Measurements from ENCODE around the gene HSD17B13. TPM values are rescaled to one million over a fixed set of nuclear protein-coding genes. Genes with fewer than 3 reads are reported as not detected.

Gene HSD17B13
- total and polyA plus RNA-seq, 2 of the 13 experiments (the other 11 are each of a cell fraction or from before 2014, with no cell fraction given), result 0.04 to 0.15 TPM

DNA sequence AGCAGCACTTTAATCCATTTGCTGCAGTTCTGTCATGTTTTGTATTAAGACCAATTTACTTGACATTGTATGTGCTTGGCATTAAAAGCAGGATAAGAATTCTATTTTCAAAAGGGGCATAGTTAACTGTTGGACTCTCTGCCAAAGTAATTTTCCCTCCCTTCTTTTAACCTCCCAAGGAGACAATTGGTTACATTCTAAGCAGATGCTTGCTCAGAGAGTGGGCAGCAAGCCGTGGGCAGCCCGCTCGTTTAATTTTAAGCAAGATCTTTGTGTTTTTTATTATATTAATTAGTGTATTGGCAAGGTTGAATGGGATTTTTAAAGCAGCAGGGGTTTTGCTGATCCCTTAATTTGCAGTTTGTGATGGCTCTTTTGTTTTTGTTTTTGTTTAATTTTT is 65.2 kb downstream of the HSD17B13 start:
- BruUV-seq (replicated peaks), result no TSS peak
- no peaks in the 10 kb centered on the region; a peak in 1 of 5 replicates for H3K27me3 ChIP-seq (ENCODE audit: control insufficient read depth in 1 of 2, insufficient read depth in 2 of 2, low read length in 2 of 2)
- no peaks in the 10 kb centered on the region for H3K4me1 ChIP-seq (ENCODE audit: insufficient read depth, low read length)
- intact Hi-C loops (cut with micrococcal nuclease; ENCODE audit: unreplicated experiment) (no loop called here), in situ Hi-C loops (cut with HindIII; ENCODE audit: extremely low pct_ligation_motif_present, low pct_unique_long_range_greater_than_20kb) (loop anchor here (25.0 kb wide), 1 partner anchor 580 kb away; the partner anchor contains the start of gene MEPE)
- FAIRE-seq (no peak), DNase-seq (ENCODE audit: low spot score) (no peak), ATAC-seq (no peak)
- no peak overlapping the region for H3K9ac ChIP-seq (ENCODE audit: insufficient read depth, low read depth, low read length)
- no peaks in the 10 kb centered on the region for H4K20me1 ChIP-seq (ENCODE audit: insufficient read depth, low read length)
- H3K4me3 ChIP-seq (replicated peaks in 1 of 3; ENCODE audit: insufficient read depth in 1 of 3, low read depth in 2 of 3, low read length in 3 of 3), result no peak overlapping the region
- WGBS (ENCODE audit: low lambda C conversion rate), result 3% methylated on average over 3 of the region's 3 CpGs
- no peaks in the 10 kb centered on the region for H3K79me2 ChIP-seq (ENCODE audit: insufficient read depth, low read length)
- no peak overlapping the region for H3K4me2 ChIP-seq (ENCODE audit: low read depth, low read length)
- no peak overlapping the region for H3K27ac ChIP-seq (ENCODE audit: extremely low read length, insufficient read depth, low read length)
- peaks cover under 1% of the 10 kb centered on the region; the same call in 1 of the 2 replicates for H3K9me3 ChIP-seq (ENCODE audit: low read length)
- ChIA-PET POLR2A (no interaction called here), CTCF (ENCODE audit: low intra/inter-chr PET ratio, low total read pairs) (no interaction called here)
- no peak overlapping the region for H2AFZ ChIP-seq (ENCODE audit: low read length)
- H3K36me3 ChIP-seq (replicated peaks in 1 of 2; ENCODE audit: control insufficient read depth in 1 of 2, insufficient read depth in 2 of 2, low read length in 2 of 2), result no peaks in the 10 kb centered on the region
- TF ChIP-seq YEATS4 (CRISPR knock-in tag; IDR thresholded peaks at IDR 0.05; ENCODE audit: borderline replicate concordance) (no peak), SALL2 (CRISPR knock-in tag; IDR thresholded peaks at IDR 0.05) (no peak), ZNF776 (CRISPR knock-in tag; IDR thresholded peaks at IDR 0.05) (no peak), POGZ (CRISPR knock-in tag; IDR thresholded peaks at IDR 0.05) (no peak), KLF11 (CRISPR knock-in tag; IDR thresholded peaks at IDR 0.05) (no peak), SATB2 (CRISPR knock-in tag; IDR thresholded peaks at IDR 0.05) (no peak), ZFYVE20 (CRISPR knock-in tag; IDR thresholded peaks at IDR 0.05; ENCODE audit: borderline replicate concordance, low read depth) (no peak), ZFP36L1 (CRISPR knock-in tag; IDR thresholded peaks at IDR 0.05) (no peak), ZNF382 (CRISPR knock-in tag; IDR thresholded peaks at IDR 0.05; ENCODE audit: borderline replicate concordance) (no peak), ZNF3 (CRISPR knock-in tag; IDR thresholded peaks at IDR 0.05) (no peak), FOXA3 (CRISPR knock-in tag; IDR thresholded peaks at IDR 0.05) (no peak)
- TF ChIP-seq, protein P1, sequence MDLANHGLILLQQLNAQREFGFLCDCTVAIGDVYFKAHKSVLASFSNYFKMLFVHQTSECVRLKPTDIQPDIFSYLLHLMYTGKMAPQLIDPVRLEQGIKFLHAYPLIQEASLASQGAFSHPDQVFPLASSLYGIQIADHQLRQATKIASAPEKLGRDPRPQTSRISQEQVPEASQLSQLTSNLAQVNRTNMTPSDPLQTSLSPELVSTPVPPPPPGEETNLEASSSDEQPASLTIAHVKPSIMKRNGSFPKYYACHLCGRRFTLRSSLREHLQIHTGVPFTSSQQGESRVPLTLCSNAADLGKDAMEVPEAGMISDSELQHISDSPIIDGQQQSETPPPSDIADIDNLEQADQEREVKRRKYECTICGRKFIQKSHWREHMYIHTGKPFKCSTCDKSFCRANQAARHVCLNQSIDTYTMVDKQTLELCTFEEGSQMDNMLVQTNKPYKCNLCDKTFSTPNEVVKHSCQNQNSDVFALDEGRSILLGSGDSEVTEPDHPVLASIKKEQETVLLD (CRISPR knock-in tag; IDR thresholded peaks at IDR 0.05; ENCODE audit: low read depth), result no peak
- TF ChIP-seq, protein P2, sequence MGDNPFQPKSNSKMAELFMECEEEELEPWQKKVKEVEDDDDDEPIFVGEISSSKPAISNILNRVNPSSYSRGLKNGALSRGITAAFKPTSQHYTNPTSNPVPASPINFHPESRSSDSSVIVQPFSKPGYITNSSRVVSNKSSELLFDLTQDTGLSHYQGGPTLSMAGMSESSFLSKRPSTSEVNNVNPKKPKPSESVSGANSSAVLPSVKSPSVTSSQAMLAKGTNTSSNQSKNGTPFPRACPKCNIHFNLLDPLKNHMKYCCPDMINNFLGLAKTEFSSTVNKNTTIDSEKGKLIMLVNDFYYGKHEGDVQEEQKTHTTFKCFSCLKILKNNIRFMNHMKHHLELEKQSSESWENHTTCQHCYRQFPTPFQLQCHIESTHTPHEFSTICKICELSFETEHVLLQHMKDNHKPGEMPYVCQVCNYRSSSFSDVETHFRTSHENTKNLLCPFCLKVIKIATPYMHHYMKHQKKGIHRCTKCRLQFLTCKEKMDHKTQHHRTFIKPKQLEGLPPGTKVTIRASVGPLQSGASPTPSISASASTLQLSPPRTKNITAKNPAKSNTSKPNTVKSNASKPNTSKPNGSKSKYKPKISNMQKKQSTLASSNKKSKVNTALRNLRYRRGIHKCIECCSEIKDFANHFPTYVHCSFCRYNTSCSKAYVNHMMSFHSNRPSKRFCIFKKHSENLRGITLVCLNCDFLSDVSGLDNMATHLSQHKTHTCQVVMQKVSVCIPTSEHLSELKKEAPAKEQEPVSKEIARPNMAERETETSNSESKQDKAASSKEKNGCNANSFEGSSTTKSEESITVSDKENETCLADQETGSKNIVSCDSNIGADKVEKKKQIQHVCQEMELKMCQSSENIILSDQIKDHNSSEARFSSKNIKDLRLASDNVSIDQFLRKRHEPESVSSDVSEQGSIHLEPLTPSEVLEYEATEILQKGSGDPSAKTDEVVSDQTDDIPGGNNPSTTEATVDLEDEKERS (CRISPR knock-in tag; IDR thresholded peaks at IDR 0.05), result no peak
- TF ChIP-seq, protein P3, sequence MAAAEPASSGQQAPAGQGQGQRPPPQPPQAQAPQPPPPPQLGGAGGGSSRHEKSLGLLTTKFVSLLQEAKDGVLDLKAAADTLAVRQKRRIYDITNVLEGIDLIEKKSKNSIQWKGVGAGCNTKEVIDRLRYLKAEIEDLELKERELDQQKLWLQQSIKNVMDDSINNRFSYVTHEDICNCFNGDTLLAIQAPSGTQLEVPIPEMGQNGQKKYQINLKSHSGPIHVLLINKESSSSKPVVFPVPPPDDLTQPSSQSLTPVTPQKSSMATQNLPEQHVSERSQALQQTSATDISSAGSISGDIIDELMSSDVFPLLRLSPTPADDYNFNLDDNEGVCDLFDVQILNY (CRISPR knock-in tag; conservative IDR thresholded peaks at IDR 0.05), result no peak
- TF ChIP-seq, protein P4, sequence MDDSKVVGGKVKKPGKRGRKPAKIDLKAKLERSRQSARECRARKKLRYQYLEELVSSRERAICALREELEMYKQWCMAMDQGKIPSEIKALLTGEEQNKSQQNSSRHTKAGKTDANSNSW (CRISPR knock-in tag; IDR thresholded peaks at IDR 0.05; ENCODE audit: borderline replicate concordance), result no peak
- TF ChIP-seq, protein P5, sequence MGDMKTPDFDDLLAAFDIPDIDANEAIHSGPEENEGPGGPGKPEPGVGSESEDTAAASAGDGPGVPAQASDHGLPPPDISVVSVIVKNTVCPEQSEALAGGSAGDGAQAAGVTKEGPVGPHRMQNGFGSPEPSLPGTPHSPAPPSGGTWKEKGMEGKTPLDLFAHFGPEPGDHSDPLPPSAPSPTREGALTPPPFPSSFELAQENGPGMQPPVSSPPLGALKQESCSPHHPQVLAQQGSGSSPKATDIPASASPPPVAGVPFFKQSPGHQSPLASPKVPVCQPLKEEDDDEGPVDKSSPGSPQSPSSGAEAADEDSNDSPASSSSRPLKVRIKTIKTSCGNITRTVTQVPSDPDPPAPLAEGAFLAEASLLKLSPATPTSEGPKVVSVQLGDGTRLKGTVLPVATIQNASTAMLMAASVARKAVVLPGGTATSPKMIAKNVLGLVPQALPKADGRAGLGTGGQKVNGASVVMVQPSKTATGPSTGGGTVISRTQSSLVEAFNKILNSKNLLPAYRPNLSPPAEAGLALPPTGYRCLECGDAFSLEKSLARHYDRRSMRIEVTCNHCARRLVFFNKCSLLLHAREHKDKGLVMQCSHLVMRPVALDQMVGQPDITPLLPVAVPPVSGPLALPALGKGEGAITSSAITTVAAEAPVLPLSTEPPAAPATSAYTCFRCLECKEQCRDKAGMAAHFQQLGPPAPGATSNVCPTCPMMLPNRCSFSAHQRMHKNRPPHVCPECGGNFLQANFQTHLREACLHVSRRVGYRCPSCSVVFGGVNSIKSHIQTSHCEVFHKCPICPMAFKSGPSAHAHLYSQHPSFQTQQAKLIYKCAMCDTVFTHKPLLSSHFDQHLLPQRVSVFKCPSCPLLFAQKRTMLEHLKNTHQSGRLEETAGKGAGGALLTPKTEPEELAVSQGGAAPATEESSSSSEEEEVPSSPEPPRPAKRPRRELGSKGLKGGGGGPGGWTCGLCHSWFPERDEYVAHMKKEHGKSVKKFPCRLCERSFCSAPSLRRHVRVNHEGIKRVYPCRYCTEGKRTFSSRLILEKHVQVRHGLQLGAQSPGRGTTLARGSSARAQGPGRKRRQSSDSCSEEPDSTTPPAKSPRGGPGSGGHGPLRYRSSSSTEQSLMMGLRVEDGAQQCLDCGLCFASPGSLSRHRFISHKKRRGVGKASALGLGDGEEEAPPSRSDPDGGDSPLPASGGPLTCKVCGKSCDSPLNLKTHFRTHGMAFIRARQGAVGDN (CRISPR knock-in tag; IDR thresholded peaks at IDR 0.05), result no peak
